Activated T-helper 1 cell treated with anti-CD3 and anti-CD28 coated beads, Interleukin-12 subunit alpha, Interleukin-12 subunit beta, Interleukin-2, Interleukin-4 antibody, amounts not matched to agents 30 ng/mL and 10 ng/mL and 1 ng/mL, durations not matched to agents 14 hours and 24 hours and 36 hours (primary cell): ENCODE measurements around the gene MYD88. TPM values are rescaled to one million over a fixed set of nuclear protein-coding genes. Genes with fewer than 3 reads are reported as not detected.

Source experiments
- DNase-seq: peaks from one replicate; pipeline ENCODE4 v3.0.0; 2021; ENCODE audit warnings: low spot score
- H3K27ac Mint-ChIP-seq: one replicate; pipeline ENCODE4 v1.8.0; 2021; ENCODE audit warnings: mild to moderate bottlenecking, mixed read lengths
- H3K27me3 Mint-ChIP-seq: one replicate; pipeline ENCODE4 v1.8.0; 2022; ENCODE audit warnings: mild to moderate bottlenecking, moderate library complexity, mixed read lengths; ENCODE audit not compliant: insufficient read depth
- H3K36me3 Mint-ChIP-seq: one replicate; pipeline ENCODE4 v1.8.0; 2021; ENCODE audit warnings: low read depth, mixed read lengths
- H3K4me1 Mint-ChIP-seq: one replicate; pipeline ENCODE4 v1.8.0; 2021; ENCODE audit warnings: low read depth, mixed read lengths
- H3K4me3 Mint-ChIP-seq: one replicate; pipeline ENCODE4 v1.8.0; 2021; ENCODE audit warnings: mild to moderate bottlenecking, moderate library complexity, mixed read lengths
- H3K9me3 Mint-ChIP-seq: one replicate; pipeline ENCODE4 v1.8.0; 2021; ENCODE audit warnings: mixed read lengths
- intact Hi-C: fragments of 100-400 bp; cut with micrococcal nuclease; formaldehyde crosslinking; loops from one replicate; pipeline ENCODE4 v1.15.1; 2024
- total RNA-seq: library from RNA; stranded (reverse); gene quantifications from 2 replicates; pipeline ENCODE4 v1.2.3, GENCODE V29; 2022

MYD88 gene
- total RNA-seq, 1 donor from 2014 or later = 42.1 TPM

- H3K27me3 Mint-ChIP-seq = peaks cover 11% of the 10 kb centered on the region
- H3K4me1 Mint-ChIP-seq = no peaks in the 10 kb centered on the region
- H3K9me3 Mint-ChIP-seq = peaks cover 5% of the 10 kb centered on the region
- no peaks in the 10 kb centered on the region for H3K36me3 Mint-ChIP-seq
- H3K27ac Mint-ChIP-seq = no peak overlapping the region
- no peak for DNase-seq
- H3K4me3 Mint-ChIP-seq = no peak overlapping the region
- intact Hi-C loops = no loop called here
Measured at GRCh38 chr3:38107911-38108648, 30.4 kb upstream of the MYD88 start.

- Mint-ChIP-seq H3K27me3 (peaks cover 11% of the 10 kb centered on the region), H3K4me3 (no peak overlapping the region), H3K36me3 (no peaks in the 10 kb centered on the region), H3K9me3 (peaks cover 5% of the 10 kb centered on the region), H3K4me1 (no peaks in the 10 kb centered on the region), H3K27ac (no peak overlapping the region)
- DNase-seq = no peak
- intact Hi-C loops = no loop called here
Measured at GRCh38 chr3:38108649-38109579, 29.5 kb upstream of the MYD88 start.

- H3K9me3 Mint-ChIP-seq = peaks cover 5% of the 10 kb centered on the region
- intact Hi-C loops = no loop called here
- no peaks in the 10 kb centered on the region for H3K36me3 Mint-ChIP-seq
- DNase-seq = no peak
- no peaks in the 10 kb centered on the region for H3K4me1 Mint-ChIP-seq
- no peak overlapping the region for H3K27ac Mint-ChIP-seq
- H3K4me3 Mint-ChIP-seq = no peak overlapping the region
- peaks cover 10% of the 10 kb centered on the region for H3K27me3 Mint-ChIP-seq
Measured at GRCh38 chr3:38109580-38110313, 28.7 kb upstream of the MYD88 start.

- intact Hi-C loops = no loop called here
- H3K4me3 Mint-ChIP-seq = no peak overlapping the region
- H3K4me1 Mint-ChIP-seq = no peaks in the 10 kb centered on the region
- peaks cover 4% of the 10 kb centered on the region for H3K9me3 Mint-ChIP-seq
- H3K27me3 Mint-ChIP-seq = peaks cover 6% of the 10 kb centered on the region
- H3K27ac Mint-ChIP-seq = no peak overlapping the region
- no peak for DNase-seq
- H3K36me3 Mint-ChIP-seq = no peaks in the 10 kb centered on the region
Measured at GRCh38 chr3:38110314-38111050, 28.0 kb upstream of the MYD88 start.

- Mint-ChIP-seq H3K9me3 (no peaks in the 10 kb centered on the region), H3K27me3 (peaks cover 2% of the 10 kb centered on the region), H3K4me3 (no peak overlapping the region), H3K36me3 (no peaks in the 10 kb centered on the region), H3K4me1 (no peaks in the 10 kb centered on the region), H3K27ac (no peak overlapping the region)
- intact Hi-C loops = no loop called here
- no peak for DNase-seq
Measured at GRCh38 chr3:38111201-38111600, 27.3 kb upstream of the MYD88 start.

- no peak for DNase-seq
- Mint-ChIP-seq H3K4me3 (no peak overlapping the region), H3K36me3 (no peaks in the 10 kb centered on the region), H3K27ac (no peak overlapping the region), H3K9me3 (no peaks in the 10 kb centered on the region), H3K4me1 (no peaks in the 10 kb centered on the region), H3K27me3 (peaks cover under 1% of the 10 kb centered on the region)
- intact Hi-C loops = no loop called here
Measured at GRCh38 chr3:38111696-38112377, 26.6 kb upstream of the MYD88 start.

GRCh38 chr3:38112378-38112761, 26.1 kb upstream of the MYD88 start:
- no peaks in the 10 kb centered on the region for H3K4me1 Mint-ChIP-seq
- DNase-seq = no peak
- H3K36me3 Mint-ChIP-seq = no peaks in the 10 kb centered on the region
- intact Hi-C loops = no loop called here
- no peaks in the 10 kb centered on the region for H3K27me3 Mint-ChIP-seq
- no peak overlapping the region for H3K27ac Mint-ChIP-seq
- no peaks in the 10 kb centered on the region for H3K9me3 Mint-ChIP-seq
- no peak overlapping the region for H3K4me3 Mint-ChIP-seq

GRCh38 chr3:38114052-38114874, 24.2 kb upstream of the MYD88 start:
- no peak overlapping the region for H3K4me3 Mint-ChIP-seq
- no peaks in the 10 kb centered on the region for H3K27me3 Mint-ChIP-seq
- no peaks in the 10 kb centered on the region for H3K9me3 Mint-ChIP-seq
- no peaks in the 10 kb centered on the region for H3K4me1 Mint-ChIP-seq
- H3K36me3 Mint-ChIP-seq = peaks cover 2% of the 10 kb centered on the region
- H3K27ac Mint-ChIP-seq = no peak overlapping the region
- DNase-seq = no peak
- intact Hi-C loops = no loop called here

- Mint-ChIP-seq H3K9me3 (no peaks in the 10 kb centered on the region), H3K4me3 (no peak overlapping the region), H3K27me3 (no peaks in the 10 kb centered on the region), H3K36me3 (peaks cover 3% of the 10 kb centered on the region), H3K4me1 (no peaks in the 10 kb centered on the region), H3K27ac (no peak overlapping the region)
- DNase-seq = no peak
- intact Hi-C loops = loop anchor here (5.0 kb wide), 1 partner anchor 137 kb away; no protein-coding TSS in a partner anchor
Measured at GRCh38 chr3:38114875-38115644, 23.4 kb upstream of the MYD88 start.

GRCh38 chr3:38115645-38116427, 22.6 kb upstream of the MYD88 start:
- H3K36me3 Mint-ChIP-seq = peaks cover 7% of the 10 kb centered on the region
- no peaks in the 10 kb centered on the region for H3K27me3 Mint-ChIP-seq
- intact Hi-C loops = loop anchor here (5.0 kb wide), 1 partner anchor 136 kb away; no protein-coding TSS in a partner anchor
- H3K9me3 Mint-ChIP-seq = no peaks in the 10 kb centered on the region
- no peak overlapping the region for H3K27ac Mint-ChIP-seq
- no peak overlapping the region for H3K4me3 Mint-ChIP-seq
- H3K4me1 Mint-ChIP-seq = no peaks in the 10 kb centered on the region
- no peak for DNase-seq
